ENCODE results near the gene MS4A4E. TPM values are rescaled to one million over a fixed set of nuclear protein-coding genes. Genes with fewer than 3 reads are reported as not detected.
"Not testable (repeated sequence)": the region's sequence is repeated elsewhere in the genome, so short reads cannot be mapped to it uniquely, and the experiment has no call there.

The MS4A4E gene
- 1.1 TPM for total RNA-seq
- long read RNA-seq, partial matches to known transcripts: 0 of 1 reads
- long read RNA-seq, other reads (novel, unspliced or antisense): 1 of 1 reads

GRCh38 chr11:60242740-60243239, at the start of gene MS4A4E:
TSS of gene MS4A4E (minus strand) at chr11:60243137. CDS start at chr11:60230055, 13,082 bp downstream.
- peak; percentile 68 for ATAC-seq (ENCODE audit: poor library complexity)
- intact Hi-C loops (cut with DNase I): loop anchor here (10.0 kb wide), 1 partner anchor 58 kb away; the partner anchor contains the start of gene MS4A6A

GRCh38 chr11:60292145-60292544, 49.2 kb upstream of the MS4A4E start:
- intact Hi-C loops (cut with DNase I): no loop called here
- DNase-seq: no peak
- no peak for ATAC-seq (ENCODE audit: poor library complexity)

More at GRCh38 chr11:60242740-60243239, at the start of gene MS4A4E:
- DNase-seq: no peak

DNA sequence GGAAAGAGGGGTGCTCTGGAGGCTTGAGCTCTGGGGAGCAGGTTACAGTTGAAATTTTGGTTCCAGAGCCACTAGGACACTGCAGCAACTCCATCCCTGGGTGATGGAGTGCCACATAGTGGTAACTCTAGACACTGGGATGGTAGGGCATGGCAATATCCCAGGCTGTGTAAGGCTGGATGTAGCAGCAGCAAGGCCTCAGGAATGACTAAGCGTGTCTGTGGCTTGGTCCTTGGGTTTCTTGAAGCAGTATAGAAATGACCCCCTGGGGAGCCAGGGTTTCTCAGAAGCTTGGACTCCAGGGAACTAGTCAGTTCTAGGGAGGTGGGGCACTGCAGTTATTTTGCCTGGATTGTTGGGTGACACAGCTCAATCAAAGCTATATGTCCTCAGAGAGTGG, 45.6 kb upstream of the MS4A4E start:
- ATAC-seq (ENCODE audit: poor library complexity) (no peak), DNase-seq (no peak)
- intact Hi-C loops (cut with DNase I): no loop called here

- intact Hi-C loops (cut with DNase I); ATAC-seq (ENCODE audit: poor library complexity); DNase-seq: not testable (repeated sequence)
Observed at GRCh38 chr11:60285411-60286126, 42.6 kb upstream of the MS4A4E start.

DNA sequence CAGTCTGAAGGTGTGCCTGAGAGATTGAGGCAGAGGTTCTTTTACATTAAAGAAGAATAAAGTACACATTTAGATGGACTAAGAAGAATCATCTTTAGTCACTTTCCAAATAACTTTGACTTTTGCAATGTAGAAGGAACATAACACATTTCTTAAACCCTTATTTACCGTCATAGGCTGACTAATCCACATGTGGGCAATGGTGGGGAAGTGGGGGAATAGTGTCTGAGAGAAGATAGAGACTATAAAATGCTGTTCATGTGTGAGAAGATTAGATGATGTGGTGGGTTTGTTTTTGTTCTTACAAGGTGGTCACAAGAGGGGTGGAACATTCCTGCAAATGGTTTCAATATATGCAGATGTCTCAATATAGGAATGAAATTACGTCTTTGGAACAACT, 39.3 kb upstream of the MS4A4E start:
- ATAC-seq (ENCODE audit: poor library complexity) (no peak), DNase-seq (no peak)
- intact Hi-C loops (cut with DNase I): no loop called here

- no peak for DNase-seq
- intact Hi-C loops (cut with DNase I): no loop called here
- ATAC-seq (ENCODE audit: poor library complexity): peak; percentile 54
Observed at GRCh38 chr11:60281485-60281884, 38.5 kb upstream of the MS4A4E start.

DNA sequence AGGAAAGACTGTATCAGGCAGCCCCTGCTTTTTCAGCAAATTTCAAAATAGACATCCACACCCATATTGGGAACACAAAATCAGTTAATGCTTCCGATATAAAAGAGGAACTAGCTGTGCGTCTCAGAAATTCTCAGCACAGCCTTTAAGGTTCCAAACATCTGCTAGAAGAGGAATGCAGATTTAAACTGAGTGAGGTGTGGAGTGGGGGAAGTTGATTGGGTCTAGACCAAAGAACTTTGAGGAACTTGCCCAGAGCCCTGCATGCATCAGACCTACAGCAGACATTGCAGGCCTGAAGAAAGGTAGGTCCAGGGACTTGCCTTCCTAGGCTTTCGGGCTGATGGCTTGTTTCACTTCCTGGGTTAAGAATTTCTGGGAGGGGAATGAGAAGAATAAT, 37.5 kb upstream of the MS4A4E start, which contains the start of gene MS4A4A:
Gene MS4A4A (plus strand): TSS at position 255 of the 400 bp plus-strand sequence. CDS start 10 bp downstream, at position 265.
- intact Hi-C loops (cut with DNase I): no loop called here
- no peak for DNase-seq
- peak; percentile 85 for ATAC-seq (ENCODE audit: poor library complexity)

DNA sequence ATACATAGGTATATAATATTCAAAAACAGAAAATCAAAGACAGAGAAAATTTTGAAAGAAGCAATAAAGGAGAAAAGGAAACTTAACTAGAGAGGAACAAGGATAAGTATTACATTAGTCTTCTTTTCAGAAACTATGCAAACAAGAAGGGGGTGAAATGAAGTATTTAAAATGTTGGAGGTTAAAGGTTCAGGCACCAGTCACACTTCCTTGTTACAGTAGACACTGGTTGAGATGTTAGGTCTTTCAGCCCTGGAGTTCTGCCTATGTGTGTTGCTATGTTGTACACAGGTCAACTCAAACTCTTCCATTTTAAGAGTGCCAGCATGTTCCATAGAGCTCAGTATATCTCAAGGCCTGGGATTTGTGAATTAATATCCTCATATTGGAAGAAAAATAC, 31.5 kb upstream of the MS4A4E start:
- ATAC-seq (ENCODE audit: poor library complexity) (no peak), DNase-seq (no peak)
- intact Hi-C loops (cut with DNase I): no loop called here

- ATAC-seq (ENCODE audit: poor library complexity): peak; percentile 43
- intact Hi-C loops (cut with DNase I): no loop called here
- DNase-seq: no peak
Observed at GRCh38 chr11:60265373-60266214, 22.7 kb upstream of the MS4A4E start.

DNA sequence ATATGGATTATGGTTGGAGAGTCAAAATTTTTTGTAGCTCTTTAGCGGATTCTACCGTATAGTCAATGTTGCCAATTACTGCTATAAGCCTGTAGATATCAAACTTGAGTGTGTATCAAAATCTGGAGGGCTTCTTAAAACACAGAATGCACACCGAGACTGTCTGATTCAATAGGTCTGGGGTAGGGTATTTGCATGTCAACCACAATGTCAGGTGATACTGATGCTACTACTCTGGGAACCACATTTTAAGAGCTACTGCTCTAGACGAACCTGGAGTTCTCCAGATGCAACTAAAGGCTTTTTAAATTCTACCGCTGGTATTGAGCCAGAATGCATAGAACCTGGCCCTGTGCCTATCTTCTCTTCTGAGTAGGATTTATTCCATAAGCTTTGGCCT, 21.7 kb upstream of the MS4A4E start:
- DNase-seq (no peak), ATAC-seq (ENCODE audit: poor library complexity) (no peak)
- intact Hi-C loops (cut with DNase I): no loop called here

DNA sequence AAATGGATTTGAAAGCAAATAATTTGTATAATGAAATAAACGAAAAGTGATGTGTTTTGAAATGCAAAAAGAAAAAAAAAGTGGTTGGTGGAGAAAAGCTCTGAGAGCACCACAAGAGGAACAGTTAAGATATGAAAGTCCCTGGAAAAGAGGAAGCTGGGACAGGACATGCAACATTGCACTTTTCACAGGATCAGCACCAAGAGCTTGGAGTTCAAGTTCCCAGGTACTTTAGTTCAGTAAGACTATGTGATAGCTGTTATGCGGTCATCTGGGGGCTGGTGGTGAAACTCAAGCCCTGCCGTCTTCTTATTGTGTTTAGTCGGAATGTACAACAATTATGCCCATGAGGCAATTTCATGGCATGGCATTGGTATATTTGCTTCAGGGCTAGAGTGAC, 20.5 kb upstream of the MS4A4E start:
- DNase-seq: no peak
- peak; percentile 49 for ATAC-seq (ENCODE audit: poor library complexity)
- intact Hi-C loops (cut with DNase I): no loop called here

GRCh38 chr11:60261014-60261413, 18.1 kb upstream of the MS4A4E start:
- ATAC-seq (ENCODE audit: poor library complexity) (no peak), DNase-seq (no peak)
- intact Hi-C loops (cut with DNase I): no loop called here

DNA sequence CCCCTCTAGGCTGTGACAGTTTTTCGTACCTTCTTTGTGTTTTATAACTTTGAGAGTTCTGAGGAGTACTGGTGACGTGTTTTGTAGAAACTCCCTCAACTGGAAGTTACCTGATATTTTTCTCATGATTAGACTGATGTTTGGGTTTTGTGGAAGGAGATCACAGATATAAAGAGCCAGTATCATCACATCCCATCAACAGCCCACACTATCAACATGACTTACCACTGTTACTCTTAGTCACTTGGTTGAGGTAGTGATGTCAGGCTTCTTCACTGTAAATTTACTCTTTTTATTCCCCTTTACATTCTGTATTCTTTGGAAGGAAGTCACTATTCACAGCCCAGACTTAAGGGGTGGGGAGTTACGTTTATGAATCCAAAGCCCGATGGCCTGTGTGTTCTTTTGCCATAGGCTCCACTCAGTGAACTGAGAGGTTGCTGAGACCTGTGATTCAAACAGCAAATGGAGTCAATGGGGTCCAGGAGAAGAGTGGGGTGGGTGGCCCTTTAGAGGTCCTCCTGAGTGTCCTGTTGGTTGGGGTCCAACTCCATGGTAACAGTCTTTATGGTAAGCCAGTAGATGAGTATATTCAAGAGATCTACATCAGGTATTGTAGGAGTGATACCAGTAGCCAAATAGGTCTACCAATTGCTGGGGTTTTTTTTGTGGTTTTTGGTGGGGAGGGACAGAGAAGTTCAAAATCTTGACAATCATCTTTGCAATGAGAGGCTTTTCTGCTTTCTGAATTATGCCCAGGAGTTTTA, 15.2 kb upstream of the MS4A4E start:
- DNase-seq (no peak), ATAC-seq (ENCODE audit: poor library complexity) (no peak)
- intact Hi-C loops (cut with DNase I): no loop called here

- peak; percentile 68 for ATAC-seq (ENCODE audit: poor library complexity)
- intact Hi-C loops (cut with DNase I): no loop called here
- DNase-seq: no peak
Observed at GRCh38 chr11:60252213-60253108, 9.5 kb upstream of the MS4A4E start.

DNA sequence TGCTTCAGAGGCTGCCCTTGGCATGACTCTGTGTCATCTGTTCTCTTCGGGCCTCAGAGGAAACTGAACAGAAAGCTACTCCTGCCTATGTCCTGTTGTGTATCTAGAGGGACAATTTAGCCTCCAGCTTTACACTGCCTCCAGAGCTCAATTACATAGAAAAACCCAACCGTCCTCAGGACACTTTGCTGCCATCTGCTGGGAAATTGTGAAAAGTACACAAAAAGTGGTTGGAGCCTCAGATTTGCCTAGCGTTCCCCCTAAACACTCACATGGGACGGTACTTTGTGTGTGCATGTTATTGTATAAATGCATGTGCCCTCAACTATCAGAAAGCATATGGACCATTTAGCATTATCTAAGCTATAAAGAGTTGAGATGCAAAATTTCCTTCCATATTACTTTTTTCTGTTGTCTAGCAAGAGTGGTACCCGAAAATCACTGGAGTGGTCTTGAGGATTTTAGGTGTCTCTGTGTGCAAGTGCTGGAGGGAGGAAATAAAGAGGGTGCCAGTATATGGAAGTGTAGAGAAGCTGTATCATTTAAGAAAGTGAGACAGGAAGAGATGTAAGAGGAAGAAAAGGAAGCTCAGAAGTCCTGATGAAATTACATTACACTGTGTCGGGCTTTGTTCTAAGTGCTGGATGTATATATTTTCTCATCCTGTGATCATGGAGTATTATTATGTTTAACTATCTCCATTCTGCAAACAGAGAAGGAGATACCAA, 8.7 kb upstream of the MS4A4E start:
- DNase-seq: no peak
- intact Hi-C loops (cut with DNase I): no loop called here
- peak; percentile 64 for ATAC-seq (ENCODE audit: poor library complexity)

DNA sequence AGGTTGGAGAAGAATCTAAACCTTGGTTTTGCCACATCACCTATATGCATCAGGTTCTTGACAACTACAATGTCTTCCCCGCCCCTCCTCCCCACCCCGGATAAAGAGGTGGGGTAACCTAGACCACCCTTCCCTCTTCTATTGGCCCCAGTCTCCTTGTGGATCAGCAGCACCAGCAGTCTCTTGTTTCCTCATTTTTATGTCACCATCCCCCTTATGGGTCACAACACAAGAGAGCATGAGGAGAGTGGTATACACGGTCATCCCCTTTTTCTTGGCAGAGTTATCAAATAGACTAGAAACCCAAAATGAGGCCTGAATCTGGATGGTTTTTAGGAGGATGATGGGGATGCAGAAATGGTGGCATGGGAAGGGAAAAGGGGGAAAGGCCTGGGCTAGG, 1.2 kb downstream of the MS4A4E start:
- ATAC-seq (ENCODE audit: poor library complexity) (peak; percentile 66), DNase-seq (no peak)
- intact Hi-C loops (cut with DNase I): loop anchor here (10.0 kb wide), 1 partner anchor 57 kb away; the partner anchor contains the start of gene MS4A6A

DNA sequence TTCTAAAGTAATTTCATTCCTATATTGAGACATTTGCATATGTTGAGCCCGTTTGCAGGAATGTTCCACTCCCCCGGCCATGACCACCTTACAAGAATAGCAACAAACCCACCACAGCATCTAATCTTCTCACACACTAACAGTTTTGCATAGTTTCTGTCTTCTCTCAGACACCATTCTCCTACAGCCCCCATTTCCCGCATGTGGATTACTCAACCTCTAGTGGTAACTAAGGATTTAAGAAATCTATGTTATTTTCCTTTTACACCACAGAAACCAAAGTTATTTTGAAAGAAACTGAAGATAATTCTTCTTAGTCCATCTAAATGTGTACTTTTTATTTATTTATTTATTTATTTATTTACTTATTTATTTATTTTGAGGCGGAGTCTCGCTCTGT, 2.3 kb downstream of the MS4A4E start:
- intact Hi-C loops (cut with DNase I): loop anchor here (10.0 kb wide), 1 partner anchor 56 kb away; the partner anchor contains the start of gene MS4A6A
- ATAC-seq (ENCODE audit: poor library complexity) (no peak), DNase-seq (no peak)
